Measurements from ENCODE around the gene ZMYND15. TPM values are rescaled to one million over a fixed set of nuclear protein-coding genes. Genes with fewer than 3 reads are reported as not detected.

ZMYND15 gene
- total RNA-seq, 1 experiment from 2014 or later = 0.42 TPM

DNA sequence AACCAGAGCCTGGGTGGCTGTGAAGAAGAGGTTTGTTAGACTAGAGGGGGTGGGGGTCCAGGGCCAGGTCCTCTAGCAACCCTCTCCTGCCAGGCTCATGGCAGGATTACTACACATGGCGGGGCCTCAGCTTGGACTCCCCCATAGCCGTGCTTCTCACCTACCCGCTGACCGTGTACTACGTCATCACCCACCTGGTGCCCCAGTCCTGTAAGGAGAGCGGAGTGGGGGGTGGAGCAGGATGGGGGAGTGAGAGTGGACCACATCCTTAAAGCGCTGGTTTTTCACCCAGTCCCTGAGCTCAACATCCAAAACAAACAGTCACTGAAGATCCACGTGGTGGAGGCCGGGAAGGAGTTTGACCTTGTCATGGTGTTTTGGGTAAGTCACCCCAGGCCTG is 4.3 kb downstream of the ZMYND15 start:
- Histone ChIP-seq H3K23me2 (ENCODE audit: insufficient read length, low read depth, low read length, poor library complexity, severe bottlenecking) (peaks cover 6% of the 10 kb centered on the region), H3K56ac (ENCODE audit: insufficient read length, low read depth, low read length) (no peak overlapping the region), H2BK15ac (ENCODE audit: low read depth, low read length) (no peak overlapping the region), H3K4me1 (ENCODE audit: insufficient read depth, low read length) (no peaks in the 10 kb centered on the region), H2AK5ac (ENCODE audit: insufficient read length, low read length) (no peak overlapping the region), H2AFZ (ENCODE audit: low read length) (no peak overlapping the region), H3K9me3 (ENCODE audit: control insufficient read depth, low read depth, low read length) (no peaks in the 10 kb centered on the region), H3K14ac (ENCODE audit: insufficient read depth, low read length) (no peak overlapping the region), H3K4me2 (ENCODE audit: insufficient read depth, insufficient read length, low read length) (no peak overlapping the region), H3K27me3 (ENCODE audit: insufficient read depth, low read length) (peaks cover 25% of the 10 kb centered on the region), H3K27ac (ENCODE audit: insufficient read length, low read depth, low read length) (no peak overlapping the region), H4K5ac (ENCODE audit: insufficient read length, low read depth, low read length) (no peak overlapping the region), H3K9ac (ENCODE audit: extremely low read depth, insufficient read length, low read length) (no peak overlapping the region), H3K79me2 (ENCODE audit: insufficient read depth, low read length) (no peaks in the 10 kb centered on the region), H2BK12ac (ENCODE audit: insufficient read length, low read depth, low read length) (no peak overlapping the region), H4K8ac (replicated peaks; ENCODE audit: insufficient read length, low read depth, low read length) (no peak overlapping the region), H4K91ac (ENCODE audit: insufficient read length, low read depth, low read length) (no peak overlapping the region), H2BK20ac (ENCODE audit: low read depth, low read length, poor library complexity, severe bottlenecking) (no peak overlapping the region), H2BK5ac (ENCODE audit: insufficient read length, low read length) (no peak overlapping the region), H3K18ac (ENCODE audit: insufficient read length, low read depth, low read length) (no peak overlapping the region), H4K20me1 (ENCODE audit: control insufficient read depth, insufficient read depth, insufficient read length) (no peaks in the 10 kb centered on the region), H2BK120ac (ENCODE audit: low read depth, low read length, poor library complexity, severe bottlenecking) (no peak overlapping the region), H3T11ph (ENCODE audit: low read length) (no peak overlapping the region), H3K79me1 (ENCODE audit: insufficient read depth, low read depth, low read length, poor library complexity, severe bottlenecking) (no peaks in the 10 kb centered on the region), H3K23ac (ENCODE audit: insufficient read length, low read depth, low read length) (no peak overlapping the region), H3K4ac (ENCODE audit: low read depth, low read length) (no peak overlapping the region)
- Mint-ChIP-seq H3K4me1 (peaks cover 25 to 27% of the 10 kb centered on the region in 2 experiments), H3K27me3 (ENCODE audit: low read depth) (peaks cover 80% of the 10 kb centered on the region), H3K27ac (no peak overlapping the region), H3K36me3 (ENCODE audit: insufficient read depth in 1 of 3, low read depth in 3 of 3) (peaks cover 0 to 3% (median 0%) of the 10 kb centered on the region in 3 experiments; a peak in 1 of 7 replicates), H3K9me3 (no peaks in the 10 kb centered on the region), H3K4me3 (peak overlapping the region in 1 of 2 experiments; percentile 53; a peak in 1 of 5 replicates)
- no CpG with 5 or more reads among the region's 9 CpGs for WGBS (ENCODE audit: extremely low coverage, insufficient read length, low lambda C conversion rate)
- TF ChIP-seq, protein P1, sequence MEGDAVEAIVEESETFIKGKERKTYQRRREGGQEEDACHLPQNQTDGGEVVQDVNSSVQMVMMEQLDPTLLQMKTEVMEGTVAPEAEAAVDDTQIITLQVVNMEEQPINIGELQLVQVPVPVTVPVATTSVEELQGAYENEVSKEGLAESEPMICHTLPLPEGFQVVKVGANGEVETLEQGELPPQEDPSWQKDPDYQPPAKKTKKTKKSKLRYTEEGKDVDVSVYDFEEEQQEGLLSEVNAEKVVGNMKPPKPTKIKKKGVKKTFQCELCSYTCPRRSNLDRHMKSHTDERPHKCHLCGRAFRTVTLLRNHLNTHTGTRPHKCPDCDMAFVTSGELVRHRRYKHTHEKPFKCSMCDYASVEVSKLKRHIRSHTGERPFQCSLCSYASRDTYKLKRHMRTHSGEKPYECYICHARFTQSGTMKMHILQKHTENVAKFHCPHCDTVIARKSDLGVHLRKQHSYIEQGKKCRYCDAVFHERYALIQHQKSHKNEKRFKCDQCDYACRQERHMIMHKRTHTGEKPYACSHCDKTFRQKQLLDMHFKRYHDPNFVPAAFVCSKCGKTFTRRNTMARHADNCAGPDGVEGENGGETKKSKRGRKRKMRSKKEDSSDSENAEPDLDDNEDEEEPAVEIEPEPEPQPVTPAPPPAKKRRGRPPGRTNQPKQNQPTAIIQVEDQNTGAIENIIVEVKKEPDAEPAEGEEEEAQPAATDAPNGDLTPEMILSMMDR (conservative IDR thresholded peaks at IDR 0.05) = no peak
- DNase-seq = no peak
